ENCODE data around the gene MAPK12.

Gene MAPK12

DNA sequence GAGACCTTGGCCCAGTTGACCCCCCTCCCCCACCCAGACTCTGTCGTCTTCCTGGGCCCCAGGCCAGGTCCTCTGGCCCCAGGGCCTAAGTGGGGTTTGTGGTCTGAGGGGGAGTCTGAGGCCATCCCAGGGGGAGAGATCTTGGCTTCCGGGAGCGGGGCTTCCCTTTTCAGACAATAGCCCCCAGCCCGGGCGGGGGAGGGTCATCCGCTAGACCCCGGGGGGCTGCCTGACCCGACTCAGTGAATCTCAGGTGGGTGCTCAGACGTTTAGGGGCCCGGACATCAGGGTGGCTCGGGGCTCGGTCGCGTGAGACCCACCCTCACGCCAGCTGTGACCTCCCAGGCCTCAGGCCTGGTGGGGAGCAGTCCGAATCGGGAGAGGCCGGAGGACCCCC is 8.1 kb upstream of the MAPK12 start:
- peak overlapping the region; percentile 97 for H3K27ac ChIP-seq
- TF ChIP-seq ZFX (IDR thresholded peaks at IDR 0.05; ENCODE audit: borderline replicate concordance), result no peak
- TF ChIP-seq, protein P1, sequence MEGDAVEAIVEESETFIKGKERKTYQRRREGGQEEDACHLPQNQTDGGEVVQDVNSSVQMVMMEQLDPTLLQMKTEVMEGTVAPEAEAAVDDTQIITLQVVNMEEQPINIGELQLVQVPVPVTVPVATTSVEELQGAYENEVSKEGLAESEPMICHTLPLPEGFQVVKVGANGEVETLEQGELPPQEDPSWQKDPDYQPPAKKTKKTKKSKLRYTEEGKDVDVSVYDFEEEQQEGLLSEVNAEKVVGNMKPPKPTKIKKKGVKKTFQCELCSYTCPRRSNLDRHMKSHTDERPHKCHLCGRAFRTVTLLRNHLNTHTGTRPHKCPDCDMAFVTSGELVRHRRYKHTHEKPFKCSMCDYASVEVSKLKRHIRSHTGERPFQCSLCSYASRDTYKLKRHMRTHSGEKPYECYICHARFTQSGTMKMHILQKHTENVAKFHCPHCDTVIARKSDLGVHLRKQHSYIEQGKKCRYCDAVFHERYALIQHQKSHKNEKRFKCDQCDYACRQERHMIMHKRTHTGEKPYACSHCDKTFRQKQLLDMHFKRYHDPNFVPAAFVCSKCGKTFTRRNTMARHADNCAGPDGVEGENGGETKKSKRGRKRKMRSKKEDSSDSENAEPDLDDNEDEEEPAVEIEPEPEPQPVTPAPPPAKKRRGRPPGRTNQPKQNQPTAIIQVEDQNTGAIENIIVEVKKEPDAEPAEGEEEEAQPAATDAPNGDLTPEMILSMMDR (IDR thresholded peaks at IDR 0.05), result no peak

GRCh38 chr22:50268655-50269113 is 7.2 kb upstream of the MAPK12 start:
- H3K27ac ChIP-seq, result peak overlapping the region; percentile 97

DNA sequence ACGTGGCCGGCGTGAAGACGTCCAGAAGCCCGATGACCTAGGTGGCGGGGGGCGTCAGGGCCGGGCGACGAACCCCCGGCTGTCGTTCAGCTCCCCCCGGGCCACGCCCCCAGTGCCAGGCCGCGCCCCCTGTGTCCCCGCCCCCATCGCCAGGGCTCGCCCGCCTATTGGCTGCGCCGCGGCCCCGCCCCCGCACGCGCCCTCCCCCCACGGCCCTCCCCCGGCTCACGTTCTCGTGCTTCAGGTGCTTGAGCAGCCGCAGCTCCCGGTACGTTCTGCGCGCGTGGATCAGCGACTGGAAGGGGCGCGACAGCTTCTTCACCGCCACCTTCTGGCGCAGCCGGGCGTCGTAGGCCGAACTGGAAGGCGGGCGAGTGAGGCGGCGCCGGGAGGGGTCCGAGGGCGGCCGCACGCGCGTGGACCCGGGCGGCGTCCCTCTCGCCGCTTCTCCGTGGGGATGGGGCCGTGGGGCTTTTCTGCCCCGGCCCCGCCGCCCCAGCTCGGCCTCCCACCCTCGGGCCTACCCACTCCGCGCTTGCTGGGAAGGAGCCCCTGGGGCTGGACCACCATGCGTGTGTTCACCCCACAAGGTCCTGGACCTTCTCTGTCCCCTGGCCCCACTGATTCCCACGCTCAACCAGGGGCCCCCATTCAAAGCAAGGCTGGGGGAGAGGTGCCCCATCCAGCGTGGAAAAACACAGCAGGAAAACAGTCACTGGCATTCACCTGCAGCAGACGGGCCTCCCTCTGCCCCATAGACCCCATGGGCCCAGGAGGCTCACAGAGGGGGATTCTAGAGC is 6.3 kb upstream of the MAPK12 start:
- TF ChIP-seq ZFX (IDR thresholded peaks at IDR 0.05; ENCODE audit: borderline replicate concordance), result no peak
- TF ChIP-seq, protein P1 (IDR thresholded peaks at IDR 0.05), result peak; percentile 77
- H3K27ac ChIP-seq, result peak overlapping the region; percentile 97

More at GRCh38 chr22:50268655-50269113, 7.2 kb upstream of the MAPK12 start:
- TF ChIP-seq, protein P1 (IDR thresholded peaks at IDR 0.05), result no peak

DNA sequence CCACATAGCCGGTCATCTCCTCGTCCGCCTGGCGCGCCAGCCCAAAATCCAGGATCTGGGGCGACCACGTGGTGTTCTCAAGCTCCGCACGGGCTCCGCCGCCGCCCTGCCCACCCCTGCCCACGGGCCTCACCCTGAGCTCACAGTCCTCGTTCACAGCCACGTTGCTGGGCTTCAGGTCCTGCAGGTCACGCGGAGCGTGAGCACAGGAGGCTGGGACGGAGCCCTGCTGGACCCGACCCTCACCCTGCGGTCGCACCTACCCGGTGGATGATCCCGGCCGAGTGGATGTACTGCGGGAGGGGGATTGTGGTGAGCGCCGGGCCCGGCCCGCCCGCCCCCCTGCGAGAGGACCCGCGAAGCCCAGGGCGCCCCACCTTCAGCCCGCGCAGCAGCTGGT is 5.5 kb upstream of the MAPK12 start:
- TF ChIP-seq ZFX (IDR thresholded peaks at IDR 0.05; ENCODE audit: borderline replicate concordance), result no peak
- TF ChIP-seq, protein P1 (IDR thresholded peaks at IDR 0.05), result no peak
- peak overlapping the region; percentile 97 for H3K27ac ChIP-seq

DNA sequence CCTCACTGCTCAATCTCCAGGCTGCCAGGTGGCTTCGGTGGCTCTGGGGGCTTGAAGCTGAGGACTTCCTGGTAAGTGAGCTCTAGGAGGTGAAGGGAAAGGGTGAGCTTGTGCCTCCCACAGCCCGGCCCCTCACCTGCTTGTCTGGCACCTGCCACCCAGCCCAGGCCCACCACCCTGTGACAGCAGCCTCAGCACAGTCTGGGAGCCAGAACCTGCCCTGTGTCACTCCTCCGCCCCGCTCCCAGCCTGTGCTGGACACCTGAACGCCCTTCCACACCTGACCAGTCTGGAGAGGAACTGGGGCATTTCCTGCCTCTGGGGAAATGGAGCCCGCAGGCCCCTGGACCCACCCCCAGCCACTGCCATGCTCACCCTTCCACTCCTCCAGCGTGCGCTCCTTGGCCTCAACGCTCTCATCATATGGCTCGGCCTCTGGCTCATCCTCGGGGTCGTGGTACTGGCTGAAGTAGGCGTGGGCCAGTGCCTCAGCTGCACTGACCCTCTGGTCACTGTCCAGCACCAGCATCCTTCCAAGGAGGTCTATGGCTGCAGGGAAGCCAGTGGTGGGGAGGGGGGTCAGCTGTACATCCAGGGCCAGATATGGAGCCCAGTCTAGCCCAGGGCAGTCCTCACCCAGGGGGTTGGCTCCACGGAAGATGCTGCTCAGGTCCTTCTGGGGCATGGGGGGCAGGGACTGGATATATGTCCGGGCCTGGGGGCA is 3.6 kb upstream of the MAPK12 start:
- no peak for TF ChIP-seq ZFX (IDR thresholded peaks at IDR 0.05; ENCODE audit: borderline replicate concordance)
- TF ChIP-seq, protein P1 (IDR thresholded peaks at IDR 0.05), result no peak
- peak overlapping the region; percentile 29 for H3K27ac ChIP-seq

- TF ChIP-seq ZFX (IDR thresholded peaks at IDR 0.05; ENCODE audit: borderline replicate concordance), result no peak
- TF ChIP-seq, protein P1 (IDR thresholded peaks at IDR 0.05), result no peak
- H3K27ac ChIP-seq, result peak overlapping the region; percentile 29
Observed at GRCh38 chr22:50264104-50264745, 2.7 kb upstream of the MAPK12 start.

All from 22Rv1 (cell line).